Parathyroid adenoma (tissue), 2 donors: ENCODE data around the gene TMEM53.

Experiments
- H2AFZ ChIP-seq: fragments of 300-600 bp; sonication (generic); one replicate; pipeline ENCODE4 v1.7.0; 2017; ENCODE audit warnings: antibody characterized with exemption, mild to moderate bottlenecking
- H3K27ac ChIP-seq: fragments of 300-600 bp; sonication (generic); one replicate; pipeline ENCODE4 v1.7.0; 2017
- H3K27me3 ChIP-seq: fragments of 300-600 bp; sonication (generic); one replicate; pipeline ENCODE4 v1.7.0; 2017; ENCODE audit warnings: low read length; ENCODE audit not compliant: control insufficient read depth, insufficient read depth
- H3K36me3 ChIP-seq: fragments of 300-600 bp; sonication (generic); one replicate; pipeline ENCODE4 v1.7.0; 2017; ENCODE audit warnings: low read length; ENCODE audit not compliant: control insufficient read depth, insufficient read depth
- H3K4me1 ChIP-seq: fragments of 300-600 bp; sonication (generic); one replicate; pipeline ENCODE4 v1.7.0; 2017; ENCODE audit warnings: control low read depth
- H3K4me2 ChIP-seq: fragments of 300-600 bp; sonication (generic); one replicate; pipeline ENCODE4 v1.7.0; 2017; ENCODE audit warnings: low read length
- H3K4me3 ChIP-seq: fragments of 300-600 bp; sonication (generic); one replicate; pipeline ENCODE4 v1.7.0; 2017; ENCODE audit warnings: low read depth, low read length
- H3K79me2 ChIP-seq: fragments of 300-600 bp; sonication (generic); one replicate; pipeline ENCODE4 v1.7.0; 2017; ENCODE audit warnings: control low read depth
- H3K9ac ChIP-seq: fragments of 300-600 bp; sonication (generic); one replicate; pipeline ENCODE4 v1.7.0; 2017; ENCODE audit warnings: mild to moderate bottlenecking
- H3K9me3 ChIP-seq: fragments of 300-600 bp; sonication (generic); one replicate; pipeline ENCODE4 v1.7.0; 2017; ENCODE audit warnings: low read length; ENCODE audit not compliant: control insufficient read depth
- TF ChIP-seq, protein P1 (sequence below): fragments of 300-600 bp; sonication (generic); IDR thresholded peaks from one replicate; pipeline ENCODE4 v1.7.0; 2017; ENCODE audit warnings: antibody characterized with exemption, mild to moderate bottlenecking
- donor health status: primary hyperparathyroidism.

The TMEM53 gene

DNA sequence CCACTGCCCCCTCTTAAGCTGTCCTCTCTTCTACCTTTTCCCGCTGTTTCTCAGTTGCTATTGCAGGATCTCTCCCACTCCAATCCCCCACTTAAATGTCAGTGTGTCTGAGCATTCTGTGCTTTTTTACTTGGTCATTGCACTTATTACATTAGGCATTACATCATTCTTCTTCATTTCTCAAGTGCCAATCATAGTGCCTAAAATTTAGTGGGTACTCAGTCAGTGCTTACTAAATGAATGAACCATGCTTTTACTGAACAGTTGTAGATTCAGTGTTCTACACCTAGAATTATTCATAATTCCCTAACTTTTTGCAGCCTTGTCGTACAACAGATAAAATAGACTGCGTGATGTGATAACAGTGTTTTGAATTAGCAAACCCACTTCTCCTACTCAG, 19.6 kb upstream of the TMEM53 start:
- H3K27me3 ChIP-seq: no peaks in the 10 kb centered on the region
- no peak overlapping the region for H3K9ac ChIP-seq
- H2AFZ ChIP-seq: no peak overlapping the region
- no peak overlapping the region for H3K4me3 ChIP-seq
- H3K79me2 ChIP-seq: no peaks in the 10 kb centered on the region
- H3K9me3 ChIP-seq: no peaks in the 10 kb centered on the region
- no peak overlapping the region for H3K4me2 ChIP-seq
- H3K36me3 ChIP-seq: no peaks in the 10 kb centered on the region
- no peak overlapping the region for H3K27ac ChIP-seq
- no peaks in the 10 kb centered on the region for H3K4me1 ChIP-seq
- TF ChIP-seq, protein P1, sequence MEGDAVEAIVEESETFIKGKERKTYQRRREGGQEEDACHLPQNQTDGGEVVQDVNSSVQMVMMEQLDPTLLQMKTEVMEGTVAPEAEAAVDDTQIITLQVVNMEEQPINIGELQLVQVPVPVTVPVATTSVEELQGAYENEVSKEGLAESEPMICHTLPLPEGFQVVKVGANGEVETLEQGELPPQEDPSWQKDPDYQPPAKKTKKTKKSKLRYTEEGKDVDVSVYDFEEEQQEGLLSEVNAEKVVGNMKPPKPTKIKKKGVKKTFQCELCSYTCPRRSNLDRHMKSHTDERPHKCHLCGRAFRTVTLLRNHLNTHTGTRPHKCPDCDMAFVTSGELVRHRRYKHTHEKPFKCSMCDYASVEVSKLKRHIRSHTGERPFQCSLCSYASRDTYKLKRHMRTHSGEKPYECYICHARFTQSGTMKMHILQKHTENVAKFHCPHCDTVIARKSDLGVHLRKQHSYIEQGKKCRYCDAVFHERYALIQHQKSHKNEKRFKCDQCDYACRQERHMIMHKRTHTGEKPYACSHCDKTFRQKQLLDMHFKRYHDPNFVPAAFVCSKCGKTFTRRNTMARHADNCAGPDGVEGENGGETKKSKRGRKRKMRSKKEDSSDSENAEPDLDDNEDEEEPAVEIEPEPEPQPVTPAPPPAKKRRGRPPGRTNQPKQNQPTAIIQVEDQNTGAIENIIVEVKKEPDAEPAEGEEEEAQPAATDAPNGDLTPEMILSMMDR: no peak

DNA sequence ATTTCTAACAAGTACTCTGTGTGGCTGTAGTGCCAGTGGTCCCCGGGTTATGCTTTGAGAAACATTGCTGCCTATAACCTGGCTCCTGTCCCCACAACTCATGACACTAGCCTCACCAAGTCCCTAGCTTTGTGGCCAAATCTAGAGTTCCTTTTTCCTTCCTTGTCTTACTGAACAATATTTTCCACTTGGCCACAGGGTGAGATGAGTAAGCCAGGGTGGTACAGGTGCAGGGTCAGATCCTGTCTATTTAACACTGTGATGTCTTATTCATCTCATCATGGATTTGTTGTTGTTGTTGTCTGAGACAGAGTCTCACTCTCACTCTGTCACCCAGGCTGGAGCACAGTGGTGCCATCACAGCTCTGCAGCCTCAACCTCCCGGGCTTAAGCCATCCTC, 18.9 kb upstream of the TMEM53 start:
- no peak overlapping the region for H3K27ac ChIP-seq
- no peaks in the 10 kb centered on the region for H3K4me1 ChIP-seq
- no peak overlapping the region for H3K9ac ChIP-seq
- H3K36me3 ChIP-seq: no peaks in the 10 kb centered on the region
- H3K79me2 ChIP-seq: no peaks in the 10 kb centered on the region
- TF ChIP-seq, protein P1: no peak
- no peaks in the 10 kb centered on the region for H3K9me3 ChIP-seq
- H3K4me3 ChIP-seq: no peak overlapping the region
- no peaks in the 10 kb centered on the region for H3K27me3 ChIP-seq
- no peak overlapping the region for H3K4me2 ChIP-seq
- no peak overlapping the region for H2AFZ ChIP-seq

- Histone ChIP-seq H3K4me2 (no peak overlapping the region), H3K4me3 (no peak overlapping the region), H3K4me1 (no peaks in the 10 kb centered on the region), H3K9ac (no peak overlapping the region), H3K9me3 (no peaks in the 10 kb centered on the region), H3K36me3 (no peaks in the 10 kb centered on the region), H3K27ac (no peak overlapping the region), H2AFZ (no peak overlapping the region), H3K79me2 (no peaks in the 10 kb centered on the region), H3K27me3 (no peaks in the 10 kb centered on the region)
- TF ChIP-seq, protein P1: no peak
These were observed 15.1 kb upstream of the TMEM53 start for GRCh38 chr1:44689447-44689765.

- H3K36me3 ChIP-seq: no peaks in the 10 kb centered on the region
- no peak overlapping the region for H3K4me2 ChIP-seq
- no peak overlapping the region for H3K27ac ChIP-seq
- H3K4me3 ChIP-seq: no peak overlapping the region
- no peaks in the 10 kb centered on the region for H3K4me1 ChIP-seq
- H3K27me3 ChIP-seq: no peaks in the 10 kb centered on the region
- TF ChIP-seq, protein P1: no peak
- no peaks in the 10 kb centered on the region for H3K9me3 ChIP-seq
- H3K9ac ChIP-seq: no peak overlapping the region
- H2AFZ ChIP-seq: no peak overlapping the region
- no peaks in the 10 kb centered on the region for H3K79me2 ChIP-seq
These were observed 14.6 kb upstream of the TMEM53 start for GRCh38 chr1:44688760-44689446.

DNA sequence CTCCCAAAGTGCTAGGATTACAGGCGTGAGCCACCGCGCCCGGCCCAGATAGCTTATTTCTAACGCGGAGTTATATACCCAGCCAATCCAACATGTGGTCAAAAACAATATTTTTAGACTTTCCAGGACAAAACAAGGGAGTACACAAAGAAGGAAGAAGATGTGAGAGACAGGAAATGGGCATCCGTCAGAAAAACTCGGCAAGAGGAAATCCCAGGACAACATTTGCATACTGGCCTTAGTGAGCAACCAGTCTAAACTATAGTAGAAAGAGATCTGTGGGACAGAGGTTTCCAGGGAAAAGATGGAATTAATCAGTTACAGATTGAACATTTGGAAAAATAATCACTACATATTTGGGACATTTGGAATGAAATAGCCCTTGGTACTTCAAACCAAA, 11.6 kb upstream of the TMEM53 start:
- Histone ChIP-seq H3K79me2 (no peaks in the 10 kb centered on the region), H2AFZ (no peak overlapping the region), H3K9me3 (no peaks in the 10 kb centered on the region), H3K27me3 (no peaks in the 10 kb centered on the region), H3K27ac (no peak overlapping the region), H3K36me3 (no peaks in the 10 kb centered on the region), H3K4me1 (no peaks in the 10 kb centered on the region), H3K4me3 (no peak overlapping the region), H3K4me2 (no peak overlapping the region), H3K9ac (no peak overlapping the region)
- TF ChIP-seq, protein P1: no peak
